B cell (primary cell): ENCODE results near the gene LGI1.

Source experiments
- CTCF ChIP-seq: fragments of 200-600 bp; IDR thresholded peaks from one replicate; pipeline ENCODE4 v1.8.0; 2022; ENCODE audit warnings: antibody characterized with exemption, mild to moderate bottlenecking
- EZH2 ChIP-seq: IDR thresholded peaks from 2 replicates; pipeline ENCODE4 v1.6.1; 2012; ENCODE audit warnings: borderline replicate concordance, low read depth, mild to moderate bottlenecking, moderate library complexity, low read length; ENCODE audit not compliant: insufficient read depth, poor library complexity, severe bottlenecking

GRCh38 chr10:93753621-93754250 is 4.0 kb upstream of the LGI1 start:
- TF ChIP-seq CTCF (no peak), EZH2 (no peak)
